H1 (cell line): ENCODE data around the gene ARR3. TPM values are rescaled to one million over a fixed set of nuclear protein-coding genes. Genes with fewer than 3 reads are reported as not detected.

Experiments
- MAX ChIP-seq: IDR thresholded peaks from 2 replicates; pipeline ENCODE4 v1.6.1; 2012; ENCODE audit warnings: inconsistent platforms
- polyA plus RNA-seq, 7 experiments: library from polyadenylated mRNA; depleted of rRNA in 3 of 7; stranded (reverse) in 5 of 7; unstranded in 2 of 7; fragments of >200 nt in 5 of 7; fragments of 200-250 nt in 2 of 7; gene quantifications; 1 replicate in 5 of 7; 2 replicates in 1 of 7; 4 replicates in 1 of 7; pipeline versions ENCODE4 v1.2.1 to v1.2.3, GENCODE V29; 2011 to 2013; ENCODE audit warnings: missing spikeins in 2 of 7, mixed read lengths in 2 of 7
- total RNA-seq: library from RNA; stranded (reverse); fragmentation: NEBNext Ultra II Directional; extraction: Animal tissue kit (Norgen Biotek cat#: 25700); gene quantifications from 2 replicates; pipeline ENCODE4 v1.2.1, GENCODE V29; 2021

ARR3 gene
- total and polyA plus RNA-seq, 2 of the 8 experiments (the other 6 are each of a cell fraction or from before 2014, with no cell fraction given), result not detected

GRCh38 chrX:70279081-70279480 lies 10.9 kb downstream of the ARR3 start (continued):
- TF ChIP-seq MAX, result no peak
